ENCODE results near the gene AMOTL1.
"Not testable (repeated sequence)": the region's sequence is repeated elsewhere in the genome, so short reads cannot be mapped to it uniquely, and the experiment has no call there.

Gene AMOTL1

DNA sequence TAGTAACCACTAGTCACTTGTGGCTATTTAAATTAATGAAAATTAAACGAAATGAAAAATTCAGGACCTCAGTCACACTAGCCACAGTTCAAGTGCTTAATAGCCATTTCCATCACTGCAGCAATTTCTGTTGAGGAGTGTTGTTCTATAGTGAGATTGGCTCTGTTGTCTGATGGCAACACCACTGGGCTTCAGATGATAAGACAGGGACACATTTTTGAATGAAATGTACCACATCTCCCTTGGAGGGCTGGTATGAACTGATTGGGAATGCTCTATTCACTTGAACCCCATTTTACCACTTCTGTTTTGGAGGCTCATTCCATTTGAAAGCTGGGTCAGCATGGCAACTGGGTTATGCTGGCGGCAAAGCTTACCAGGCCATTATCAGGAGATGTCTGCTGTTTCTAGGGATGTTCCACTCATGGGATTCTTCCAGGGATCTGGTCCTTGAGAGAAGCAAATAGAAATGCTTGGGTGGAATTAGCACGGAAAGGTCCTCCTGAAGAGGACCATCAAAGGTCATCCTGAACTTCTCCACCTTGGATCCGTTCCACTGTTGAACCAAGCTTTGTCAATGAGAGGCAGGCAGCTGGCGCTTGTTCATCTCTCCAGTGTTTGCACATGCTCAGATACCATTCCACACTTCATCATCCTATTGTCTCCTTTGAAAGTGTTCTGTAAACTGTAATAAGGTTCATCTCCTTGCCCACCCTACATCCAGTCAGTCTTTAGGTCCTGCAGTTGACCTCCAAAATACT lies 7.6 kb downstream of the AMOTL1 start:
- DNase-seq (no peak), ATAC-seq (no peak)

DNA sequence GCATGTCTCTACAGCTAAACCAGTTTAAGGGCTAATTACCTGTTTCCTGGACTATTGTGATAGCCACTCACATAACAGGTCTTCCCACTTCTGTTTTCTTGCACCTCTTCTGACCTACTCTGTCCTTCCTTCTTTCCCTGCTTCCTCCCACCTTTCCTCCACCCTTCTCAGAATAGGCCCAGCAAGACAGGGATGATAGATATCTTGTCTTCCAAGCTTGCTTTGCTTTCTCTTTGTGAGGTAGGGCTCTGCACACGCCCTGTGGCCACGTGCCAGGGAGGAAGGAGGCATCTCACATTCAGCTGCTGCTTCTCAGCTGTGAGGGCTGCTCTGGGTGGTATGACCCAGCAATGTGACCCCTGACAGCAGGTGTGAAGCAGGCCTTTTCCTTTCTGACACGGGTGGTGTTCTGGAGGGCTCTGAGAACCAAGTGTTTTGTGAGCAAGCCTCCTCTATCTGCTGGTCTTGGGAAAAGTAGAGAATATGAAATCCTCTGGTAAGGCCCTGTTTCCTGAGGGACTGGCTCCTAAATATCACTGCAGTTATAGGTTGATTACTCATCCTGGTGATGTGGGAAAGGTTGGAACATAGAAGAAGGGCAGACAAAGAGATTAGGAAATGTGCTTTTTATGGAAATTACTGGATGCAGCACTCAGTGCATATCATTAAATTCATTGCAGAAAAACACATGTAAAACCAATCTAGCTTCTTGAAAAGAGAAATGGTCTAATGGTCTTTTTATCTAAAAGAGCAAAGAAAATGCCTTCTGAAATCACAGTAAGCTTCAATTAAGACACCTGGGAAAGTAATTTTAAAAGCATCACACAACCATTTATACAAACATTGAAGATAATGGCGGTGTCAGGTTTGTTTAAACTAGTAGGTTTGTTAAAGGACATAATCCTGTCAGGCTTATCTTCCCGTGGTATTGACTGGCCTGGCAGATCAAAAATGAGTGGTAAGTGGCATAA lies 8.5 kb downstream of the AMOTL1 start:
- peaks cover 31% of the 10 kb centered on the region for H3K27me3 Mint-ChIP-seq
- peaks cover 12% of the 10 kb centered on the region for H3K4me1 Mint-ChIP-seq
- peak overlapping the region in 1 of 2 donors; percentile 4 for H3K27ac Mint-ChIP-seq
- no peaks in the 10 kb centered on the region for H3K9me3 Mint-ChIP-seq
- no peak overlapping the region for H3K4me3 Mint-ChIP-seq
- ATAC-seq (no peak), DNase-seq (no peak)

More for the DNA sequence above, 7.6 kb downstream of the AMOTL1 start:
- H3K9me3 Mint-ChIP-seq = no peaks in the 10 kb centered on the region
- H3K4me1 Mint-ChIP-seq = peaks cover 7% of the 10 kb centered on the region
- H3K4me3 Mint-ChIP-seq = no peak overlapping the region
- H3K27ac Mint-ChIP-seq = no peak overlapping the region
- H3K27me3 Mint-ChIP-seq = peaks cover 34% of the 10 kb centered on the region

DNA sequence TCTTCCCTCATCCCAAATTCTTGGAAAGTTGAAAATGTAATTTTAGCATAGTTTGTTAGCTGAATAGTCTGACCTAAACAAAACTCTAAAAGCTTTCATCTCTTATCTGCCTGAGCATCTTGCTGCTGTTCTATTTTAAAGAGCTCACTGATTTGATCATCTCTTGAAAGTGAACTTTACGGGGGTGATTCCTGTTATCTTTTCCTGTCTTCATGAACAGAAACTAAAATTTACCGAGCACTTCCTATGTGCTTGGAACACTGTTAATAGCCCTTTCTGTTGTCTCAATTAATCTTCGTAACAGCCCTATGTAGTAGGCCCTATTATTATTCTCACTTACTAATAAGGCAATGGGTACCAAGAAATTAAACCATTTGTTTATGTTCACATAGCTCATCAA lies 12.3 kb downstream of the AMOTL1 start:
- Mint-ChIP-seq H3K27me3 (peaks cover 20% of the 10 kb centered on the region), H3K4me1 (peaks cover 12% of the 10 kb centered on the region), H3K27ac (peak overlapping the region in 1 of 2 donors; percentile 37), H3K4me3 (peak overlapping the region; percentile 34 to 39), H3K9me3 (no peaks in the 10 kb centered on the region)
- ATAC-seq (no peak), DNase-seq (no peak)

DNA sequence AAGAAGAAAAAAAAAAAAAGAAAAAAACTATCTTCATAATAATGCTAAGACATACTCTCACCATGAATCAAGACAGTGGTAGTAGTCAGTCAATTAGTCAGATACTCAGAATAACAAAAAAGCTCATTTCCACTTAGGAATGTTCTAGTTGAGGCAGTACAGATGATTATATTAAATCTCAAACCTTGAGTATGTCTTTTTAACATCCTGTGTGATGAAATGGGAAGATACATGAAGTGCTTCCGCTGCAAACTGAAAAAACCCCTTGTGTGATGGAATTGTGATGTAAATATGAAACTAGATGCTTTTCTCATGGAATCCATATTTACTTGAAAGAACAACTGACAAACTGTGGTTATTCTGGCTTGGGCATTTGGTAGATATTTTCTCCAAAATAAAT lies 13.7 kb downstream of the AMOTL1 start:
- Mint-ChIP-seq H3K4me3 (no peak overlapping the region), H3K4me1 (peaks cover 12% of the 10 kb centered on the region), H3K9me3 (no peaks in the 10 kb centered on the region), H3K27ac (no peak overlapping the region), H3K27me3 (peaks cover 15% of the 10 kb centered on the region)
- no peak for ATAC-seq
- no peak for DNase-seq

DNA sequence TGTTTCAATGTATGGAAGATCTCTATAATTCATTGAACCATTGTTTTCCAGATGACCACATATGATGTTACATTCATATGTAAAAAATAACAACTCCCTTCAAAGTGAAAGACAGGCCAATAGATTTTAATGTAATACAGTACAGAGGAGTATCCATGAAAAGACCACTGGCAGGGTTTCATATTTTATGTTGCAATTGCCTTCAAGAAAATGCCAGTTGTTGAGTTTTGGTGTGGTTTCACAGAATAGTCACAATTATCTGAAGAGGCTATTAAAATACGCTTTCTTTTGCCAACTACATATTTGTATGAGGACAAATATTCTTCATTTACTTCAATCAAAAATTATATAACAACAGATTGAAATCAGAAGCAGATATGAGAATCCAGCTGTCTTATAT lies 14.3 kb downstream of the AMOTL1 start:
- ATAC-seq = no peak
- Mint-ChIP-seq H3K27ac (no peak overlapping the region), H3K27me3 (peaks cover 13% of the 10 kb centered on the region), H3K9me3 (no peaks in the 10 kb centered on the region), H3K4me3 (no peak overlapping the region), H3K4me1 (peaks cover 12% of the 10 kb centered on the region)
- DNase-seq = no peak

GRCh38 chr11:94784884-94785283 lies 16.7 kb downstream of the AMOTL1 start:
- Mint-ChIP-seq H3K9me3 (no peaks in the 10 kb centered on the region), H3K27me3 (peaks cover 14% of the 10 kb centered on the region), H3K27ac (no peak overlapping the region), H3K4me1 (peaks cover 12% of the 10 kb centered on the region), H3K4me3 (no peak overlapping the region)
- DNase-seq = no peak
- no peak for ATAC-seq

- no peak for DNase-seq
- no peaks in the 10 kb centered on the region for H3K9me3 Mint-ChIP-seq
- peaks cover 20% of the 10 kb centered on the region for H3K27me3 Mint-ChIP-seq
- no peak overlapping the region for H3K4me3 Mint-ChIP-seq
- peaks cover 7% of the 10 kb centered on the region for H3K4me1 Mint-ChIP-seq
- ATAC-seq = no peak
- no peak overlapping the region for H3K27ac Mint-ChIP-seq
Measured at GRCh38 chr11:94785509-94785908, 17.4 kb downstream of the AMOTL1 start.

GRCh38 chr11:94786264-94787126 lies 18.3 kb downstream of the AMOTL1 start:
- no peaks in the 10 kb centered on the region for H3K9me3 Mint-ChIP-seq

DNA sequence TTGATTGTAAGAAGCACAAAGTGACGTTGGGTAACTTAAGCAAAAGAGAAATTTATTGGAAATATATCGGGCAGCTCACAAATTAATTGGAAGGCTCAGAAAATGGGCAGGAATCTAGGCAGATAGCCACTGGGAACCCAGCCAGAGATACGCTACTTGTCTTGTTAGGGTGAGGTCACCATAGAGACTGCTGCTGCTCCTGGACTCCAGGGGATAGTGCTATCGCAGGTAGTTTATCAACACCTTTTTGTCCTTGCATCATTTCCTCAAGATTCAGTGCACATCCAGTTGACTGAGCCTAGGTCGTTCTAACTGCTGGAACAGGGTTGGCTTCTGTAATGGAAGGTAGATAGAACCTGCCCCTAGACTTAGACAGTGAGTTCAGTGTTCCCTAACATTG lies 19.6 kb downstream of the AMOTL1 start:
- Mint-ChIP-seq H3K27ac (no peak overlapping the region), H3K4me1 (no peaks in the 10 kb centered on the region), H3K27me3 (peaks cover 8% of the 10 kb centered on the region), H3K4me3 (no peak overlapping the region), H3K9me3 (no peaks in the 10 kb centered on the region)
- no peak for ATAC-seq
- DNase-seq = no peak

More at GRCh38 chr11:94786264-94787126, 18.3 kb downstream of the AMOTL1 start:
- Mint-ChIP-seq H3K27me3 (peaks cover 16% of the 10 kb centered on the region), H3K4me3 (no peak overlapping the region), H3K27ac (no peak overlapping the region), H3K4me1 (no peaks in the 10 kb centered on the region)
- DNase-seq (no peak), ATAC-seq (no peak)

DNA sequence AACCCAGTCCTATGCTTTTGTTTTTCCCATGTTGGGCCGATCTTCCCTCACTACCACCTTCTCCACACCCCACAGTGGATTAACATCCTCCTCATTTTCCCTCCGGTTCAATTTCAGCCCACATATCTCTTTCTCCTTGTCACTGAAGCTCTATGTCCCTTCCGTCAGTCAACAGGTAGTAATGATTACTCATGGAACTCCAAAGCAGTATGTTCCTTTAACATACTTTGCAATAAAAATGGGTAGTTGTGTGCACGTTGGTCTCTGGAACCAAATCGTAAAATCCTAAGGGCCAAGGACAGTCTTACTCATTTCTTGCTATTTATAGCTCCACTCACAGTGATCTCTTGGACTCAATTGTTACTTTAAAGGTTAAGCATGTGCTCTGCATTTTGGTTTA lies 20.2 kb downstream of the AMOTL1 start:
- Mint-ChIP-seq H3K4me3 (no peak overlapping the region), H3K4me1 (no peaks in the 10 kb centered on the region), H3K27ac (no peak overlapping the region), H3K9me3 (no peaks in the 10 kb centered on the region), H3K27me3 (peaks cover 8% of the 10 kb centered on the region)
- DNase-seq (no peak), ATAC-seq (no peak)

DNA sequence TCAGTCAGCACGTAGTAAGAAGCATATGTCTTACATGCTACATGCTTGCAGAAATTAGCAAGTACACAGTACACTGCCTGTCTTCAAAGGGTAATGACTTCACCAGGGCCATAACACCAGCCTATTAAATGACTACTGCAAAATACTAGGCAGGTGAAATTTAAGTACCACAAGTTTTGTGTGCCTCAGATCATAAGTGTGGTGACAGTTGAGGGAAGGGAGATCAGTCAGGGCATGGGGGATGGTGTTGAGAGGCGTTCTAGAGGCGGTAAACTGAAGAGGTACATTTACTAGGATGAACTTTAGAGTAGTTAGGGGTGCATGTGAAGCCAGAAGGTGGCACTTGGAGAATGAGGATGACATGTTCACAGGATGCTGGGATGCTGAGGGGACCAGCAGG lies 22.0 kb downstream of the AMOTL1 start:
- Mint-ChIP-seq H3K4me3 (no peak overlapping the region), H3K9me3 (no peaks in the 10 kb centered on the region)

GRCh38 chr11:94790661-94791180 lies 22.6 kb downstream of the AMOTL1 start:
- no peak overlapping the region for H3K4me3 Mint-ChIP-seq
- no peak overlapping the region for H3K27ac Mint-ChIP-seq
- peaks cover 8% of the 10 kb centered on the region for H3K27me3 Mint-ChIP-seq
- no peaks in the 10 kb centered on the region for H3K9me3 Mint-ChIP-seq
- no peak for ATAC-seq
- H3K4me1 Mint-ChIP-seq = no peaks in the 10 kb centered on the region
- DNase-seq = no peak

More for the DNA sequence above, 22.0 kb downstream of the AMOTL1 start:
- no peak for ATAC-seq
- no peaks in the 10 kb centered on the region for H3K4me1 Mint-ChIP-seq
- peak overlapping the region in 1 of 2 donors; percentile 49 for H3K27ac Mint-ChIP-seq
- DNase-seq = no peak
- H3K27me3 Mint-ChIP-seq = peaks cover 8% of the 10 kb centered on the region

- Mint-ChIP-seq H3K4me1 (no peaks in the 10 kb centered on the region), H3K27ac (no peak overlapping the region), H3K27me3 (peaks cover 8% of the 10 kb centered on the region), H3K9me3 (no peaks in the 10 kb centered on the region), H3K4me3 (no peak overlapping the region)
- ATAC-seq = no peak
- no peak for DNase-seq
Measured at GRCh38 chr11:94791216-94791889, 23.2 kb downstream of the AMOTL1 start.

DNA sequence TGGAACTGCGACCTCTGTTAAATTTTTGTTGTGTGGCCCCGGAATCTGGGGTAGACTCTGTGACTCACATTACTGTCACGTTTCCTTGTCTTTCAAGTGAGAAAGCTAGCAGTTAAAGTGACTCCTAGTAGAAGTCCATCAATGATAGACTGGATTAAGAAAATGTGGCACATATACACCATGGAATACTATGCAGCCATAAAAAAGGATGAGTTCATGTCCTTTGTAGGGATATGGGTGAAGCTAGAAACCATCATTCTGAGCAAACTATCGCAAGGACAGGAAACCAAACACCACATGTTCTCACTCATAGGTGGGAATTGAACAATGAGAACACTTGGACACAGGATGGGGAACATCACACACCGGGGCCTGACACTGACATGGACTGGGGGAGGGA lies 23.8 kb downstream of the AMOTL1 start:
- not testable (repeated sequence) for H3K4me3 Mint-ChIP-seq, DNase-seq, H3K9me3 Mint-ChIP-seq, H3K27me3 Mint-ChIP-seq, H3K27ac Mint-ChIP-seq, ATAC-seq, H3K4me1 Mint-ChIP-seq

- no peak overlapping the region for H3K4me3 Mint-ChIP-seq
- no peaks in the 10 kb centered on the region for H3K9me3 Mint-ChIP-seq
- no peak for ATAC-seq
- no peak for DNase-seq
- peaks cover 8% of the 10 kb centered on the region for H3K27me3 Mint-ChIP-seq
- no peaks in the 10 kb centered on the region for H3K4me1 Mint-ChIP-seq
- no peak overlapping the region for H3K27ac Mint-ChIP-seq
Measured at GRCh38 chr11:94792451-94792850, 24.3 kb downstream of the AMOTL1 start.
